Vagina (tissue), 2 donors: ENCODE results near the gene GUCY2C.

Experiments
- POLR2A ChIP-seq, 2 donors: fragments of 450-650 bp; IDR thresholded peaks; one replicate each; pipeline ENCODE4 v1.6.1; 2017; ENCODE audit warnings: antibody characterized with exemption in 2 of 2, mild to moderate bottlenecking in 2 of 2, moderate library complexity in 2 of 2
- POLR2AphosphoS5 ChIP-seq, 2 donors: sonication (generic); formaldehyde crosslinking; IDR thresholded peaks; one replicate each; pipeline ENCODE4 v1.9.0; 2017; ENCODE audit warnings: antibody characterized with exemption in 2 of 2, mild to moderate bottlenecking in 2 of 2, low read depth in 1 of 2; ENCODE audit not compliant: insufficient read depth in 1 of 2
- TF ChIP-seq, protein P1 (sequence below), 3 experiments: fragments of 450-650 bp in 2 of 3; fragments of 200-600 bp in 1 of 3; sonication (generic) in 1 of 3; IDR thresholded peaks; one replicate each; pipeline ENCODE4 v1.5.1; 2017 to 2019; ENCODE audit warnings: antibody characterized with exemption in 3 of 3, mild to moderate bottlenecking in 2 of 3, moderate library complexity in 2 of 3

DNA sequence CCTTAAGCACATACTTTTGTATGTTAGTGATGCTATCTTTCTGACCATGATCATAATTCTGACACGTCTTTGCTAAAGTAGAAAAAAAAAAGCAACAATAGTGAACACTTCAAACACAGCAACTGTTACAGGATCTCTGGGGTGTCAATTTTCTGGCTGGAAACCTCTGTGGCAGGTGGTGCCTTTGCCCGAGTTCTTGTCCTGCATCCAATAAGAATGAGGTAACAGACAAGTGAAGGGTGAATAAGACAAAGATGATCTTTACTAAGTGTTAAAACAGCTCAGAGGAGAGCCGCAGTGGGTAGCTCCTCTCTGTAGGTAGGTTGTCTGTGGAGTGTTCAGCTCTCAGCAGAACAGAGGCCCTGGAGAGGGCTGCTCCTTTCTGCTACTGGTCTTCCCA lies 107.8 kb downstream of the GUCY2C start:
- TF ChIP-seq POLR2AphosphoS5 (IDR thresholded peaks at IDR 0.05; ENCODE audit: insufficient read depth in 1 of 2, low read depth in 1 of 2), result no peak
- TF ChIP-seq, protein P1, sequence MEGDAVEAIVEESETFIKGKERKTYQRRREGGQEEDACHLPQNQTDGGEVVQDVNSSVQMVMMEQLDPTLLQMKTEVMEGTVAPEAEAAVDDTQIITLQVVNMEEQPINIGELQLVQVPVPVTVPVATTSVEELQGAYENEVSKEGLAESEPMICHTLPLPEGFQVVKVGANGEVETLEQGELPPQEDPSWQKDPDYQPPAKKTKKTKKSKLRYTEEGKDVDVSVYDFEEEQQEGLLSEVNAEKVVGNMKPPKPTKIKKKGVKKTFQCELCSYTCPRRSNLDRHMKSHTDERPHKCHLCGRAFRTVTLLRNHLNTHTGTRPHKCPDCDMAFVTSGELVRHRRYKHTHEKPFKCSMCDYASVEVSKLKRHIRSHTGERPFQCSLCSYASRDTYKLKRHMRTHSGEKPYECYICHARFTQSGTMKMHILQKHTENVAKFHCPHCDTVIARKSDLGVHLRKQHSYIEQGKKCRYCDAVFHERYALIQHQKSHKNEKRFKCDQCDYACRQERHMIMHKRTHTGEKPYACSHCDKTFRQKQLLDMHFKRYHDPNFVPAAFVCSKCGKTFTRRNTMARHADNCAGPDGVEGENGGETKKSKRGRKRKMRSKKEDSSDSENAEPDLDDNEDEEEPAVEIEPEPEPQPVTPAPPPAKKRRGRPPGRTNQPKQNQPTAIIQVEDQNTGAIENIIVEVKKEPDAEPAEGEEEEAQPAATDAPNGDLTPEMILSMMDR (IDR thresholded peaks at IDR 0.05), result no peak
- no peak for TF ChIP-seq POLR2A (IDR thresholded peaks at IDR 0.05)
